GM21515 (cell line): ENCODE data around the gene OR8B3.
A peak's percentile ranks its signal among the peaks of the same experiment; 100 is the strongest.
"Not testable (repeated sequence)": the region's sequence is repeated elsewhere in the genome, so short reads cannot be mapped to it uniquely, and the experiment has no call there.

Source experiments
- ATAC-seq: cut with Tn5 transposase; IDR thresholded peaks from one replicate; pipeline ENCODE4 v1.9.1; 2021; ENCODE audit not compliant: unreplicated experiment

Gene OR8B3, protein sequence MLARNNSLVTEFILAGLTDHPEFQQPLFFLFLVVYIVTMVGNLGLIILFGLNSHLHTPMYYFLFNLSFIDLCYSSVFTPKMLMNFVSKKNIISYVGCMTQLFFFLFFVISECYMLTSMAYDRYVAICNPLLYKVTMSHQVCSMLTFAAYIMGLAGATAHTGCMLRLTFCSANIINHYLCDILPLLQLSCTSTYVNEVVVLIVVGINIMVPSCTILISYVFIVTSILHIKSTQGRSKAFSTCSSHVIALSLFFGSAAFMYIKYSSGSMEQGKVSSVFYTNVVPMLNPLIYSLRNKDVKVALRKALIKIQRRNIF

DNA sequence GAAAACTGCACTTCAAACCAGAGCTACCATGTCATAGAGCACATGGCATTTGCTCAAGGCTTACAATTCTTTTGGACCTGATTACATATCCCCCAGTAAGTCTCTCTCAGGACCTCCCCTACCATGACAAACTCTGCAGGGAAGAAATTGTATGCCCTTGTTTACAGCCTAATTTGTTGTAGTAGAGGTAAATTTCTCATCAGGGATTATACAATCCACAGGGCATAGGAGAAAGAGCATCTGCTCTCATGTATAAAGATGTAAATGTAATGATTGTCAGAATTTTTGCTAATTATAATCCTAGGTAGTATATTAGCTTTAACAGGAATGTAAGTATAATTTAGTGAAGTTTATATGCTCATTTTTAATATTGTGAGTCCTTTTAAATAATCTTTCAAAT lies at the start of gene OR8B3:
OR8B3 (minus strand) TSS at position 101 of the 400 bp plus-strand sequence. CDS start 1,673 bp downstream, outside the sequence.
- ATAC-seq = no peak

DNA sequence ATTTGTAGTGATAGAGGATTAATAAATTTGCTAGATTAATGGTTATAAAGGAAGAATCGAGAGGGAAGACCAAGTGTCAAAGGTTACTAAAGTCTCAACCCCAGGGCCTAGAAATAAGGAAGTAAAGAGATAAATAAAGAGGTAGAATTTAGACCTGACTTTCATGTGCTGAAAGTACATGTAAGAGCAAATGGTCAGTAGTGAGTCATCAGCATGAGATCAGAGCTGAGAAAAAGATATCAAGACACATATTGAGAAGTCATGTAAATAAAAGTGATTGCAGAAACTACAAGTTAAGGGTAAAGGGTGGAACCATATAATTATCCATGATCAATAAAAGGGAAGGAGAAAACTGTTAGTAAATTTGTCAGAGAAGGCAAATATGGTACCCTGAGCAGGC lies 48.1 kb upstream of the OR8B3 start:
- no peak for ATAC-seq

DNA sequence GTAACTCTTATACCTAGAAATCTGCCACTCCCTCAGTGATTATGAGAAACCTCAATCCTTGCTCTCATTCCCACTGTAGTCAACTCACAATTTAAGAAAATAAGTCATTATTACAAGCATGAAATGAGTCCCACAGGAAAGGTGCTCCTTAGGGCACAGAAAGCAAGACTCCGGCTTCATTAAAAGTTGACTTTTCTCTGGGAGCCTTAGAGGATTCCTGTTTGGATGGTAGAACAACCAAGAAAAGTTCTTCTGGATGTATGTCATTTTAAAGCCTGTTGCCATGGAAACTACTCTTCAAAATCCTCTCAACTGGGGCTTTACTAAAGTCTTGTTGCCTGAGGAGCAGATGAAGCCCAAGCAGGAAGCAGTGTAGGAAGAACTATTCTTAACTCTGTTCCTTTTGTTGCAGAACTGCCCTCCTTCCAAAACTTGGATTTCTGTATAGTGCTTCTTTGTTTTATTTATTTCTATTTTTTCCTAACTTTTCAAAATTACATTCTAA lies 46.9 kb upstream of the OR8B3 start, which contains the start of gene OR8B8:
OR8B8 (minus strand) TSS at position 51 of the 505 bp plus-strand sequence. CDS start 4,611 bp downstream, outside the sequence.
- ATAC-seq = no peak

DNA sequence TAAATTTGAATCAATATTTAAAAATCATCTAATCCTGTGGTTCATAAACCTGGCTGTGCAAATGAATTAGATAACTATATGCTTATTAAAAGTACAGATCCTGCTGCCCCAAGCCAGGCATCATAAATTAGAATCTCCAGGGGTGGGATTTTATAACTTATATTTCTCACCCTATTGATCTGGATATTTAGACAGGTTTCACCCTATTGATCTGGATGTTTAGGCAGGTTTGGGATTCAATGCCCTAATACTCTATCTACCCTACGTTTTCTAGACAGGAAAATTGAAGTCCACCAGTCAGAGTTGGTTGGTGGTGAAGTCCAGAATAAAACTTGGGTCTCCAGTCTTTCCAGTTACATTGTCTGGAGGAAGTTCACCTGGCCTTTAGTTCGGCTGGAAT lies 44.0 kb upstream of the OR8B3 start:
- no peak for ATAC-seq

DNA sequence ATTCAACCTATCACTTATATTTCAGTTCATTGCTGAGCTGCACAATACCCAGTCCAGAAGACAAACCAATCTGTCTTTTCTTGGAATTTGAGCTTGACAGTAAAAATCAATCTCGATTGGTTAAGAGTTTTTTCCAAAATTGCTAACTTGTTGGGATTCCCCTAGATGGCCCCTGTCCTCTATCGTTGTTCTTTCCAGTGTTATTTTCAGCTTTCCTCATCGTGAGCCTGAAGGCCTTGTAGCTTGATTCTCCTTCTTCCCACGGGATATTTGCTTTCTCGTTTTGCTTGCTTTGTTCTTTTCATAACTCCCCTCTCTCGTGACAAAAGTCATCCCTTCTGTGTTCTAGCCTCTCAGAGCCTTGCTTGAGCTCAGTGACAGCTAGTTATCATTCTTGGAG lies 43.6 kb upstream of the OR8B3 start:
- no peak for ATAC-seq

DNA sequence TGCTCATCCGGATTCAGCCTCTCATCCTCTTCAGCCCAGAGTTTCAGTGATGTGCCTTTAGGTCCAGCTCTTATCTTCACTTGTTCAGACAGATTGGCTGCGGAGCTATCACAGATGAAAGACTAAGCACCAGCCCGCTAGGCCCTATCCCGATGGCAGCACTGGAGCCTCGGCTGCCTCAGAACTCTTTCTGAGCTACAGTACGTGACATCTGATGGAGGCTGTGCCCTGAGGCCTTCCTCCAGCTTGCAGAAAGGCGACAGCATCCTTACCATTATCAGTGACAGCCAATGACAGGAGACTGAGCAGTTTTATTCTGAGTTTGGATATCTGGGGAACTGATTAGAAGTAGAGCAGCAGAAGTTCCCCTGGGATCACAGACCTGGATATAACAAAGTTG lies 42.7 kb upstream of the OR8B3 start:
- no peak for ATAC-seq

DNA sequence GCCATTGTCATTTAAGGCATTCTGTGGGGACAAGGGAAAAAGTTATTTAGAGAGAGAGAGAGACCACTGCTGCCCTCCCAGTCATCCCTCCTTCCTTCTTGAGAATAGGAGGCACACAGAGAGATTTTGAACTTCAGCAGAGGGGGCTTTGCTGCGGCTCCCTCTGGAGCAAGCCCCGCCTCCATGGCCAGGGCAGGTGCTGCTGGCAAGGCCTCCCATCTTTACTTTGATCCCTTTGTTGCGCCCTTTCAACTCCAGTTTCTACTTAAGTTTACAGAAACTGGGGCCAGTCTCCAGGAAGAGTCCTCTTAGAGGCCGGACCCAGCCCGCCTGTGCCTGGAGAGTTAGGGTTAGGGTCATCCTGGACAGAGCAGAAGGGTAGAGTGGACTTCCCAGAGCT lies 42.3 kb upstream of the OR8B3 start:
- no peak for ATAC-seq

DNA sequence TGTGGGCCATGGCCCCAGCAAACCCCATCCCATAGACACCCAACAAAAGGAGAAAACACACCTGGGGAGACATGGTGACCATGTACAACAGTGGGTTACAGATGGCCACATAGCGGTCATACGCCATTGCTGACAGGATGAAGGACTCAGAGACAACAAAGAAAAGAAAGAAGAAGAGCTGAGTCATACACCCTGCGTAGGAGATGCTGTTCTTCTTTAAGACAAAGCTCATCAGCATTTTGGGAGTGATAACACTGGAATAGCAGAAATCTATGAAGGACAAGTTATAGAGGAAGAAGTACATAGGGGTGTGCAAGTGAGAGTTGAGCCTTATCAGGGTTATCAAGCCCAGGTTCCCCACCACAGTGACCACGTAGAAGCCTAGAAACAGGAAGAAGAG lies 41.8 kb upstream of the OR8B3 start:
- ATAC-seq = no peak

DNA sequence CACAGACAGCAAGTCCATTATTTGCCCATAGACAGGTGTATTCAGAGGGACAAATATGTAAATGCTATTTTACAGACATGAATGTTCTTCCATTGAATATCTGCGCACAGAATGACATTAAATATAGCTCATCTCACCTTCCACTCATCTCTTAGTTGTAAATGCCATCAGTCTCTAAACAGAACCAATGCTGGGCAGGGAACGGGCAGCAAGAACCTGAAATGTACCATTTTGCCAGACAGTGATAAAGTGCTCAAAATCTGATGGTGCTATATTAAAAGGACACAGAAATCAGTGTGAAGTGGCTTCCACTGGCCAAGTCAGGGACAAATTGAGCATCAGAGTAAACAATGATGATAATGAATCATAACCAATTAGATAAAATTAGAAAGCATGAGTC lies 35.9 kb upstream of the OR8B3 start:
- no peak for ATAC-seq

DNA sequence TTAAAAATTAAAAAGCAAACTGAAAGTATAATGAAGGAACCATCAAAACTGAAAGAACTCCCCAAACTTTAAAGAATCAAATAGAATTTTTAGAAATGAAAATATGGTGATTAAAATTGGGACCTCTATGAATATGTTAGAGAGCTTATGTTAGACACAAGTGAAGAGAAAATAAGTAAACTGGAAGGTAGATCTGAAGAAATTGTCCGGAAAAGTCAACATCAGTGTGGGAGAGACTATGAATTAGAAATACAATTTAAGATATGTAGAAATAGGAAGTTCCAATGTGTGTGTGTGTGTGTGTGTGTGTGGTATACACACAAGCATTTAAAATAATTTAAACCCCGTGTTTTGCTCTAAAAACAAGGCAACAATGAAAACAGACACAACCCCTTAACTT lies 30.8 kb upstream of the OR8B3 start:
- ATAC-seq = no peak

DNA sequence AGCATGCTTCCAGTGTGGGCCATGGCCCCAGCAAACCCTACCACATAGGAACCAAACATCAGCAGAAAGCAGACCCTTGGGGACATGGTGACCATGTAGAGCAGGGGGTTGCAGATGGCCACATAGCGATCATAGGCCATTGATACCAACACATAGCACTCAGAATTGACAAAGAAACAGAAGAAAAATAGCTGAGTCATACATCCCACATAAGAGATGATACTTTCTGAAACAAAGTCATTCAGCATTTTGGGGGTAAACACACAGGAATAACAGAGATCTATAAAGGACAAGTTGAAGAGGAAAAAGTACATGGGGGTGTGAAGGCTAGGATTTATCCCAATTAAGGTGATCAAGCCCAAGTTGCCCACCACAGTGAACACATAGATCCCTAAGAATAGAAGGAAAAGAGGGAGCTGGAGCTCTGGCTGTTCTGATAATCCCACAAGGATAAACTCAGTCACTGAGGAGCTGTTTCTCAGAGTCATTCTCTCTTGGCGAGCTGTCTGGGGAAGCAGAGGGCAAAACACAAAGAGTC lies 25.6 kb upstream of the OR8B3 start, which contains the start of gene OR8B4:
OR8B4 (minus strand) TSS at position 488 of the 538 bp plus-strand sequence; CDS start at position 488, 0 bp downstream.
- ATAC-seq = no peak

DNA sequence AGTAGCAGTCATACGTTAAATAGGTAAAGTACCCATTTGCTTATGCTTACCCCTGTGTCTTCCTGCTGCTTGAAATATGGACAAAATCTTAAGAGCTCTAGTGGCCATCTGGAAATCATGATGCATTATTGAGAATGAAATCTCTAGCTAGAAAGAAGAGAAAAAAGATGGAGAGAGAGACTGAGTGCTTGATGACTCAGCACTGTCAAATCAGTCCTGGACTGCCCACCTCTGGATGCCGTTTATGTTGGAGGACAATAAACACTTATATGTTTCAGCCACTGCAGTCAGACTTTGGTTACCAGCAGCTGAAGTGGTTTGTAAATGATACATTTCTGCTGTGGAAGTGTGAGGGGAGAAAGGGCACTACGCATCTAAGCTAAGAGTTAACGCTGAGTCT lies 22.2 kb upstream of the OR8B3 start:
- no peak for ATAC-seq

DNA sequence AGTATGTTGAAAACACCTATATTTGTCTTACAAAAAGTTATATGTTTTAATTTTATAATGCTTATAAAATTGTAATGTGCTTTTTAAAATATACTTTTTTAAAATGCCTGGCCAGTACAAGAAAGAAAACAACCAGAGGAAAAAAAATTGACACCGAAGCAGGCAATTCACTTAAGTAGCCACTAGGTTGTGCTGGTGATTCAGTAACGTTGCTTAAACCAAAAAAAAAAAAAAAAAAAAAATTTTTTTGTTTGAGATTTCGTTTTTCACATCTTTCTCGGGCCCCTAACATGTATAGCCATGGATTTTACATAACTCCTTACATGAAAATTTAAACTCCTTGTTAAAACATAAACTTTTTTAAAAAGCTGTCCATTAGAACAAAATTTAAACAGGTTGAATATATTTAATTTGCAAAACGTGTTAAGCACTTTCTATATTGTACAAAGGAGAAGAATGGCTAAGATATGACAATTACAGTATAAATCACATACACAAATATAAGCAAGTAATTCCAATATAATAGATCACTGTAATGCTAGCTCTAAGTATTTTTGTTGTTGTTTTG lies 16.6 kb upstream of the OR8B3 start:
- peak; percentile 74 for ATAC-seq

DNA sequence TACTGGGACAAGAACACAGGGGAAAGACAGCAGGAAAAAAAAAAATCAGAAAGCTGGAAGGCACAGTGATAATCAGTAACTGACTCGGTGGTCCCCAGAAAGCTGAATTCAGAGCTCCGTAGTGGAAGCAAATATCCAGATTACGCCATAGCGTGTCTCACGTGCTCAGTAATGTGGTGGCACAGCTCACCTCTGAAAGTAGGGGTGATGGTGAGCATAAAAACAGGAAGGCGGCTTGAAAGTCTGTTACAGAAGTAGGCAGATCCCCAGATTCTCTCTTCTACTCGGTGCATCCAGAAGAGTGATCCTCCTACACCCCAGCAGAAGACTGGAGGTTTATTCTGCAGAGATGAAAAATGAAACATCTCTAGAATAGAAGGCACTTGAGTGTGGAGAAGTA lies 11.1 kb upstream of the OR8B3 start:
- no peak for ATAC-seq

DNA sequence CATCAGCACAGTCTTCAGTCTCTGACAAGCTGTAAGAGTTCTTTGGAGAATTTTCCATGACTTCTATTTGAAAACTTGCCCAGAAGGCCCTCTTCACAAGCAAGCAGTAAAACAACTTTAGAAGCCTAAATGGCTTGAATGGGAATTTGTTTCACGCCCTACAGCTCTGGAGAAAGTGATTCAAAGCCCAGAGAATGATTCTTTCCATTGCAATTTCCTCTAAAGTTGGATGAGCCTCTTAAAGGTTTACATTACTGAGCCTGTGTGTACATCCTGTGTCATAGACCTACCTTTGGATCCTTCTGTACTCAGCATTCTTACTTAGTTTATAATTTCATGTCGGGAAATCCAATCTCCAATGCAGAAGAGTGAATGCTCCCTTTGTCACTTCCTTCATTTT lies 6.8 kb upstream of the OR8B3 start:
- no peak for ATAC-seq

DNA sequence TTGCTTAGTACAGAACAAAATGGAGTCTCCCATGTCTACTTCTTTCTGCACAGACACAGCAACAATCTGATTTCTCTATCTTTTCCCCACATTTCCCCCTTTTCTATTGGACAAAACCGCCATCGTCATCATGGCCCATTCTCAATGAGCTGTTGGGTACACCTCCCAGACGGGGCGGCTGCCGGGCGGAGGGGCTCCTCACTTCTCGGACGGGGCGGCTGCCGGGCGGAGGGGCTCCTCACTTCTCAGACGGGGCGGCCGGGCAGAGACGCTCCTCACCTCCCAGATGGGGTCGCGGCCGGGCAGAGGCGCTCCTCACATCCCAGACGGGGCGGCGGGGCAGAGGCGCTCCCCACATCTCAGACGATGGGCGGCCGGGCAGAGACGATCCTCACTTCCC lies 4.4 kb upstream of the OR8B3 start:
- ATAC-seq = not testable (repeated sequence)

DNA sequence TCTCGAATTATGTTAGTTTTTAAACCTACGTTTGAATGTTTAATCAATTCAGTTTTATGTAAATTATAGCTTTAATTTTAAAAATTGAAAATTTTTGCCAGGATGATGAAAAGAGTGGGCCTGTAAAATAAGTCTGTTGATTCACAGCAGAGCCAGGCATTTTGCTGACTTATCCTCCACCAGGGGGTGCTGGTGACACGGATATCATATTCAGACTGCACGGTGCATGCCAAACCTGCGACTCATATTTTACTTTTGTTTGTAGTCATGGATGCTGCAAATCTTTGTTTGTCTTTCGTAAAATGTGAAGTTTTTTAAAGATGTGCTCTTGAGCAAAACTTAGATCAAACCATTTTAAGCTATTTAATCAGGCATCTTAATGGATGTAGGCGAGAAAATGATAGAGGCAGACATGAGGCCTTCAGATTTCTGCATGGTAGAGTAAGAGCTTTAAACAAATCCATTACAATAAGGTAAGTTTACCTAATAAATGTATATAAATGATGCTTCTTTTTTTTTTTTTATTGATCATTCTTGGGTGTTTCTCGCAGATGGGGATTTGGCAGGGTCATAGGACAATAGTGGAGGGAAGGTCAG lies 3.6 kb upstream of the OR8B3 start:
- ATAC-seq = peak; percentile 98

DNA sequence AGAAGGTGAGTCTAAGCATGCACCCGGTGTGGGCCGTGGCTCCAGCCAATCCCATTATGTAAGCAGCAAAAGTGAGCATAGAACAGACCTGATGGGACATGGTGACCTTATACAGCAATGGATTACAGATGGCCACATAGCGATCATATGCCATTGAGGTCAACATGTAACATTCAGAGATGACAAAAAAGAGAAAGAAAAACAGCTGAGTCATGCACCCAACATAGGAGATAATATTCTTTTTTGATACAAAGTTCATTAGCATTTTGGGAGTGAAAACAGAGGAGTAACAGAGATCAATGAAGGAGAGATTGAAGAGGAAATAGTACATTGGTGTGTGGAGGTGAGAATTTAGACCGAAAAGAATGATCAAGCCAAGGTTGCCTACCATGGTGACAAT lies 2.0 kb downstream of the OR8B3 start:
- not testable (repeated sequence) for ATAC-seq

DNA sequence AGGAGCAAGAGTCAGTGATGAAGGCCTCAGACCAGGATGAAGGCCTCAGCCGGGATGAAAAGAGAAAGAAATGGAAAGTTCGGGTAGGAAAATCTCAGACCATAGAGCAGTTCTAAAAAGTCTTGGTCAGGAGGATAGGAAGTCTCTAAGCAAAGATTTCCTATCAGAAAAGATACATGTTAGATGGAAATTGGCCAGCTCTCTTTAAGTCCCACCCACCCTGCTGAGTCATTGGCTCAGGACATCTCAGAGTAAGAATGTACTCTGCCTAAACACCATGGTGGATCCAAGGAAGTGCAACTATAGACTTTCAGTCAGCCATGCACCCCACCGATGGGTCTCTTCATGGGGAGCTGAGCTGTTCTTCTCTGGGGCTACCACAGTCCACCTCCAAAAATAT lies 4.4 kb downstream of the OR8B3 start:
- ATAC-seq = no peak

DNA sequence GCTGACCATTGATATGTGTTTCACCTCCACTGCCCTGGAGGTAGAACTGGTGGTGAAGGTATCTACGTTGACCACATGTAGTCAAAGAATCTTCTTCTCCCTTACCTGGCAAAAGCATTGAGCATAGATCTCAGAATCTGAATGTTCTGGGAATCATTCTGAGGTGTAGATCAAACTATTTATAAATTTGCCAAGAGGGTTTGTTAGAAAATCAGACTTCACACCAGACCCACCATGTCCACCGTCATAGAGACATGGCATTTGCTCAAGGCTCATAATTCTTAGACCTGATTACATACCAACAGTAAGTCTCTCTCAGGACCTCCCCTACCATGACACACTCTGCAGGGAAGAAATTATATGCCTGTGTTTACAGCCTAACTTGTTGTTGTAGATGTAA lies 14.4 kb downstream of the OR8B3 start, which contains the start of gene OR8B2:
OR8B2 (minus strand) TSS at position 101 of the 400 bp plus-strand sequence. CDS start 1,156 bp downstream, outside the sequence.
- ATAC-seq = no peak

DNA sequence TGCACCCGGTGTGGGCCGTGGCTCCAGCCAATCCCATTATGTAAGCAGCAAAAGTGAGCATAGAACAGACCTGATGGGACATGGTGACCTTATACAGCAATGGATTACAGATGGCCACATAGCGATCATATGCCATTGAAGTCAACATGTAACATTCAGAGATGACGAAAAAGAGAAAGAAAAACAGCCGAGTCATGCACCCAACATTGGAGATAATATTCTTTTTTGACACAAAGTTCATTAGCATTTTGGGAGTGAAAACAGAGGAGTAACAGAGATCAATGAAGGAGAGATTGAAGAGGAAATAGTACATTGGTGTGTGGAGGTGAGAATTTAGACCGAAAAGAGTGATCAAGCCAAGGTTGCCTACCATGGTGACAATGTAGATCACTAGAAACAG lies 16.0 kb downstream of the OR8B3 start:
- ATAC-seq = not testable (repeated sequence)

DNA sequence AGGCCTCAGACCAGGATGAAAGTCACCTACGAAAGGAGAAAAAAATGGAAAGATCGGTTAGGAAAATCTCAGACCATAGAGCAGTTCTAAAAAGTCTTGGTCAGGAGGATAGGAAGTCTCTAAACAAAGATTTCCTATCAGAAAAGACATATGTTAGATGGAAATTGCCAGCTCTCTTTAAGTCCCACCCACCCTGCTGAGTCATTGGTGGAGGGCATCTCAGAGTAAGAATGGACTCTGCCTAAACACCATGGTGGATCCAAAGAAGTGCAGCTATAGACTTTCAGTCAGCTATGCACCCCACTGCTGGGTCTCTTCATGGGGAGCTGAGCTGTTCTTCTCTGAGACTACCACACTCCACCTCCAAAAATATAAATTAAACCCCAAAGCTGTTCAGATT lies 18.2 kb downstream of the OR8B3 start:
- no peak for ATAC-seq
